Tibial artery (tissue), 4 donors: ENCODE results near the gene TMEM140.

Source experiments
- DNase-seq, 2 donors: peaks; one replicate each; pipeline ENCODE4 v3.0.0-alpha.2; 2019
- H3K27ac ChIP-seq, 2 donors: fragments of 200-600 bp; sonication (generic) in 1 of 2; 1 replicate in 1 of 2; 2 replicates in 1 of 2; pipeline ENCODE4 v1.5.1; 2018 to 2019; ENCODE audit warnings: mild to moderate bottlenecking in 1 of 2
- H3K27me3 ChIP-seq, 2 donors: fragments of 200-600 bp; sonication (generic) in 1 of 2; one replicate each; pipeline versions ENCODE4 v1.5.1 to v1.6.0; 2016 to 2019
- H3K36me3 ChIP-seq, 3 donors: fragments of 200-600 bp; sonication (generic) in 2 of 3; one replicate each; pipeline ENCODE4 v1.5.1; 2016 to 2019; ENCODE audit warnings: mild to moderate bottlenecking in 2 of 3
- H3K4me1 ChIP-seq, 4 donors: fragments of 200-600 bp; sonication (generic) in 2 of 4; 1 replicate in 3 of 4; 2 replicates in 1 of 4; pipeline ENCODE4 v1.5.1; 2016 to 2019
- H3K4me3 ChIP-seq, 2 donors: fragments of 200-600 bp; sonication (generic) in 1 of 2; 1 replicate in 1 of 2; 2 replicates in 1 of 2; pipeline ENCODE4 v1.5.1; 2018 to 2019; ENCODE audit warnings: mild to moderate bottlenecking in 2 of 2
- H3K9me3 ChIP-seq, 3 donors: fragments of 200-600 bp; sonication (generic) in 1 of 3; one replicate each; pipeline ENCODE4 v1.5.1; 2016 to 2019
- intact Hi-C: fragments of 100-400 bp; cut with DNase I; formaldehyde crosslinking; loops from one replicate; pipeline ENCODE4 v1.15.0; 2023; ENCODE audit warnings: low total_unique reads
- TF ChIP-seq, protein P1 (sequence below), 2 experiments: fragments of 200-600 bp in 1 of 2; fragments of 450-650 bp in 1 of 2; IDR thresholded peaks; one replicate each; pipeline ENCODE4 v1.5.1; 2017 to 2019; ENCODE audit warnings: antibody characterized with exemption in 2 of 2, mild to moderate bottlenecking in 1 of 2, moderate library complexity in 1 of 2

Gene TMEM140

DNA sequence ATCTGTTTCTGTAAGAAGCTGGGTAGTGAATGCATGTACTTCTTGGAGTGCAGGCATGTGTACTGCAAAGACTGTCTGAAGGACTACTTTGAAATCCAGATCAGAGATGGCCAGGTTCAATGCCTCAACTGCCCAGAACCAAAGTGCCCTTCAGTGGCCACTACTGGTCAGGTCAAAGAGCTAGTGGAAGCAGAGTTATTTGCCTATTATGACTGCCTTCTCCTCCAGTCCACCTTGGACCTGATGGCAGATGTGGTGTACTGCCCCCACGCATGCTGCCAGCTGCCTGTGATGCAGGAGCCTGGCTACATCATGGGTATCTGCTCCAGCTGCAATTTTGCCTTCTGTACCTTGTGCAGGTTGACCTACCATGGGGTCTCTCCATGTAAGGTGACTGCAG is 18.9 kb upstream of the TMEM140 start:
- H3K27me3 ChIP-seq: no peaks in the 10 kb centered on the region
- no peak overlapping the region for H3K4me3 ChIP-seq
- no peak for DNase-seq
- H3K27ac ChIP-seq: no peak overlapping the region
- peaks cover 0 to 5% (median 0%) of the 10 kb centered on the region in 3 donors for H3K9me3 ChIP-seq
- intact Hi-C loops: no loop called here
- no peaks in the 10 kb centered on the region for H3K4me1 ChIP-seq
- no peaks in the 10 kb centered on the region for H3K36me3 ChIP-seq
- TF ChIP-seq, protein P1, sequence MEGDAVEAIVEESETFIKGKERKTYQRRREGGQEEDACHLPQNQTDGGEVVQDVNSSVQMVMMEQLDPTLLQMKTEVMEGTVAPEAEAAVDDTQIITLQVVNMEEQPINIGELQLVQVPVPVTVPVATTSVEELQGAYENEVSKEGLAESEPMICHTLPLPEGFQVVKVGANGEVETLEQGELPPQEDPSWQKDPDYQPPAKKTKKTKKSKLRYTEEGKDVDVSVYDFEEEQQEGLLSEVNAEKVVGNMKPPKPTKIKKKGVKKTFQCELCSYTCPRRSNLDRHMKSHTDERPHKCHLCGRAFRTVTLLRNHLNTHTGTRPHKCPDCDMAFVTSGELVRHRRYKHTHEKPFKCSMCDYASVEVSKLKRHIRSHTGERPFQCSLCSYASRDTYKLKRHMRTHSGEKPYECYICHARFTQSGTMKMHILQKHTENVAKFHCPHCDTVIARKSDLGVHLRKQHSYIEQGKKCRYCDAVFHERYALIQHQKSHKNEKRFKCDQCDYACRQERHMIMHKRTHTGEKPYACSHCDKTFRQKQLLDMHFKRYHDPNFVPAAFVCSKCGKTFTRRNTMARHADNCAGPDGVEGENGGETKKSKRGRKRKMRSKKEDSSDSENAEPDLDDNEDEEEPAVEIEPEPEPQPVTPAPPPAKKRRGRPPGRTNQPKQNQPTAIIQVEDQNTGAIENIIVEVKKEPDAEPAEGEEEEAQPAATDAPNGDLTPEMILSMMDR (IDR thresholded peaks at IDR 0.05): no peak

DNA sequence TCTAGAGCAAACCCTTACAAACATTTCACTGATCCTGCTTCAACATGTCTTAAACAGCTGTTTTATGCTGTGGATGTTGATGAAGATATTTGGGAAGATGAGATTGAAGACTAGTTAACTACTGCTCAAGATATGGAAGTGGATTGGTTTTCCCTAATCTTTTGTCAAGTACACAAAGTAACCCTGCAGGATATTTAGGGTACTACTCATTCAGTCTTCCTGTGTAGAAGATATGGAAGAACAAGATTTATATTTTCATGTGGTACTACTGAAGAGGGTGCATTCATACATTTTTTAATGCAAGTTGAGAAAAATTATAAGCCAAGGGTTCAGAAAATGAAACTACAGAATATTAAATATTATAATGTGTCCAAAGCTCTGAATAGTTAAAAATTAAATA is 18.3 kb upstream of the TMEM140 start:
- no peaks in the 10 kb centered on the region for H3K4me1 ChIP-seq
- intact Hi-C loops: no loop called here
- no peaks in the 10 kb centered on the region for H3K27me3 ChIP-seq
- no peak overlapping the region for H3K27ac ChIP-seq
- H3K9me3 ChIP-seq: peaks cover 0 to 5% (median 0%) of the 10 kb centered on the region in 3 donors
- DNase-seq: no peak
- no peaks in the 10 kb centered on the region for H3K36me3 ChIP-seq
- no peak overlapping the region for H3K4me3 ChIP-seq
- TF ChIP-seq, protein P1 (IDR thresholded peaks at IDR 0.05): no peak

DNA sequence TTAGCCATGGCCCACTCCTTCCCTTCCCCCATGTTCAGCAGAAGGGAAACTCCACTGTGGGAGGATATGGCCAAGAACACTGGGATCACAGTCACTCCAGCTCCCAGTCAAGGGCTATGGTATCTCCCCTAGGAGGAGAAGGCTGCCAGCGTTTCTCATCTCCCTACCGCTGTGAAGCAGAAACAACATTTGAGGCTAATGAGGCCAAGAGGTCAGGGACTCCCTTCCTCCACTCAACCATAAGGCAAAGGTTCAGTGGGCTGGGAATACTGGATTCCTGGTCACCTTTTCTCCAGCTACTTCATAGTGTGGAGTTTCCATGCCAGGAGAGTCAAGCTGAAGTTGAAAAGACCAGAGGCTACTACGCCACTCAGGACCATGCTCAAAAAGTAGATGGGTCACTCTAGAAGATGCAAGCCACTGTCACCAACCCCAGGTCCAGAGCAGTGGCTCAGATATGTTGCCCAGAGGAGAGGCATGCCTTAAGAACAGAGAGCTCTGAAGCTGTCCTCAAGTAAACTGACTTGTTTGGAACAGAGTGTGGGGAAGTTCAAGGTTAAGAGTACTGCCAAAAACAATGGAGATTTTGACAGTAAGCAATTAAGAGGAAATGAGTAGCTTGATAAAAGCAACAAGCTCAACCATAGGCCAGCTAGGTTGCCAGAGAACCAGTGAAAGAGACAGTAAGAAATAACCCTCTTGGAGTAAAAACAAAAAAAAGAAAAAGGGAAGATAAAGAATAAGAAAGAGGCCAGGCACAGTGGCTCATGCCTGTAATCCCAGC is 3.8 kb upstream of the TMEM140 start:
- no peaks in the 10 kb centered on the region for H3K27me3 ChIP-seq
- peaks cover 0 to 15% (median 7%) of the 10 kb centered on the region in 4 donors for H3K4me1 ChIP-seq
- intact Hi-C loops: no loop called here
- no peaks in the 10 kb centered on the region for H3K9me3 ChIP-seq
- H3K4me3 ChIP-seq: no peak overlapping the region
- H3K27ac ChIP-seq: no peak overlapping the region
- H3K36me3 ChIP-seq: no peaks in the 10 kb centered on the region
- no peak for DNase-seq
- TF ChIP-seq, protein P1 (IDR thresholded peaks at IDR 0.05): no peak

DNA sequence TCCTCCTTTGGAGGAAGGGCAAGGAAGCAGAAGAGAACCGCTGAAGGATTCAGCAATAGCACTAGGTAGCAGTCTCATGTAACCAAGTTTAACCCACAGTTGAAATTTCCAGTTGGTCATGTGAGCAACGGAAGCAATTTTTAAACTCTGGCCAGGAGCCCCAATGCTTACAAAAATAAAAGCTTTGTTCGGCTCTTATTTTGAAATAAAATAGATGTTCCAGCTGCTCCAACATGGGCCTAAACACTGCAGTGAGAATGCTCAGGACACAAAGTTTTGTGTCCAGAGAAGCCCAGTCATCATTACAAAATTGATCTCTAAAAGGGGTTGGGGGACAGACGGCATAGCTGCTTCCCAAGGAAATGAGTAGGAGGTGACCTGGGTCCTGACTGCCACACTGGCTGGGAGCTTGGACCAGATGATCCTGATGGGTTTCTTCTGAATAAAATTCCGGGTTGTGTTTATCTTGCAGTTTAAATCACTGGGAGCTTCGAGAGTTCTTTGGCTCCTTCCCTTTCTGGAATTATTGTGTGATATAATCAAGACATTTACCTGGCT is 452 bp upstream of the TMEM140 start:
- no peaks in the 10 kb centered on the region for H3K27me3 ChIP-seq
- DNase-seq: no peak
- H3K36me3 ChIP-seq: peaks cover 0 to 11% (median 0%) of the 10 kb centered on the region in 3 donors
- H3K4me1 ChIP-seq: peaks cover 0 to 42% (median 12%) of the 10 kb centered on the region in 4 donors
- peak overlapping the region; percentile 45 to 59 for H3K4me3 ChIP-seq
- H3K9me3 ChIP-seq: no peaks in the 10 kb centered on the region
- TF ChIP-seq, protein P1 (IDR thresholded peaks at IDR 0.05): no peak
- intact Hi-C loops: no loop called here
- H3K27ac ChIP-seq: peak overlapping the region; percentile 91 to 93

DNA sequence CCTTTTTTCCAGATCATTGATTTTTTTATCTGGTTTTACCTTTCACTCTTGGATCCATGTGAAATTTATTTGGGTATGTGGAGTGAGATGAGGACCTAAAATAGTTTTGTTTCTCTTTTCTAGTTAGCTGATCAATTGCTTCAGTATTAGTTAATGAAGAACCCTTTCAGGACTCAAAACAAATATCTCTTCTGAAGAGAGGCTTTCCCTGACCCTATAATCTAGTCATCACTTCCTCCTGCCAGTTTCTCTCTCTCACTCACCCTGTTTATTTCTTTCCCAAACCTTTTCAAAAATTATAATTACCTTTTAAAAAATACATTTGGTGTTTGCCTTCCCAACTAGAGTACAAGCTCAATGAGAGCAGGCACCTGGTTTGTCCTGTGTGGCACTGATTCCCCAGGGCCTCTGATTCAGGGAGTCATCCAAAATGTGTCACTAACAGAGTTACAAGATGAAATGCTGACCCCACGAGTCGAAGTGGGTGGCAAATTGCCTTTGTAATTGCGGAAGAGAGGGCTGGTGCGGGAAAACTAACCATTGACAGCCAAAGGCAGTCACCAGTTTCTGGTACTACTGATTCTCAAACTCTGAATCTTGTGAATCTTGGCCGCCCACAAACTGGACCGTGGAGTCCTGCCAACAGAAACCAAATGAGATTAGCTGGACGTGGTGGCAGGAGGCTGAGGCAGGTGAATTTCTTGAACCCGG is 2.4 kb downstream of the TMEM140 start:
- intact Hi-C loops: no loop called here
- DNase-seq: no peak
- H3K27ac ChIP-seq: peak overlapping the region; percentile 91 to 93
- peak overlapping the region; percentile 0 to 59 for H3K4me3 ChIP-seq
- H3K36me3 ChIP-seq: peaks cover 0 to 11% (median 0%) of the 10 kb centered on the region in 3 donors
- no peaks in the 10 kb centered on the region for H3K9me3 ChIP-seq
- TF ChIP-seq, protein P1 (IDR thresholded peaks at IDR 0.05): no peak
- no peaks in the 10 kb centered on the region for H3K27me3 ChIP-seq
- H3K4me1 ChIP-seq: peaks cover 0 to 42% (median 12%) of the 10 kb centered on the region in 4 donors
